Type B pancreatic cell (in vitro differentiated cells): ENCODE results near the gene ADAMTS10. TPM values are rescaled to one million over a fixed set of nuclear protein-coding genes. Genes with fewer than 3 reads are reported as not detected.
"Not testable (repeated sequence)": the region's sequence is repeated elsewhere in the genome, so short reads cannot be mapped to it uniquely, and the experiment has no call there.

ENCODE experiments used
- DNase-seq: peaks from one replicate; pipeline ENCODE4 v3.0.0; 2021; ENCODE audit warnings: mixed read lengths; ENCODE audit not compliant: unreplicated experiment; ENCODE audit errors: extremely low spot score
- H3K27ac Mint-ChIP-seq: 2 replicates; pipeline ENCODE4 v1.8.0; 2021; ENCODE audit warnings: mild to moderate bottlenecking, mixed read lengths
- H3K27me3 Mint-ChIP-seq: 2 replicates; pipeline ENCODE4 v1.8.0; 2021; ENCODE audit warnings: mixed read lengths
- H3K36me3 Mint-ChIP-seq: 2 replicates; pipeline ENCODE4 v1.8.0; 2021; ENCODE audit warnings: mixed read lengths
- H3K4me1 Mint-ChIP-seq: one replicate; pipeline ENCODE4 v1.8.0; 2021; ENCODE audit warnings: mixed read lengths; ENCODE audit not compliant: unreplicated experiment
- H3K4me3 Mint-ChIP-seq: 2 replicates; pipeline ENCODE4 v1.8.0; 2021; ENCODE audit warnings: mild to moderate bottlenecking, mixed read lengths
- H3K9me3 Mint-ChIP-seq: 2 replicates; pipeline ENCODE4 v1.8.0; 2021; ENCODE audit warnings: mixed read lengths
- total RNA-seq: library from RNA; stranded (reverse); gene quantifications from 2 replicates; pipeline ENCODE4 v1.2.1, GENCODE V29; 2021; ENCODE audit warnings: low replicate concordance
- TF ChIP-seq, protein P1 (sequence below): fragments of 200-600 bp; sonication (generic); conservative IDR thresholded peaks from 2 replicates; pipeline ENCODE4 v1.5.0; 2021; ENCODE audit warnings: antibody characterized with exemption, mild to moderate bottlenecking

Gene ADAMTS10
- total RNA-seq, 1 donor from 2014 or later = 59.2 TPM

DNA sequence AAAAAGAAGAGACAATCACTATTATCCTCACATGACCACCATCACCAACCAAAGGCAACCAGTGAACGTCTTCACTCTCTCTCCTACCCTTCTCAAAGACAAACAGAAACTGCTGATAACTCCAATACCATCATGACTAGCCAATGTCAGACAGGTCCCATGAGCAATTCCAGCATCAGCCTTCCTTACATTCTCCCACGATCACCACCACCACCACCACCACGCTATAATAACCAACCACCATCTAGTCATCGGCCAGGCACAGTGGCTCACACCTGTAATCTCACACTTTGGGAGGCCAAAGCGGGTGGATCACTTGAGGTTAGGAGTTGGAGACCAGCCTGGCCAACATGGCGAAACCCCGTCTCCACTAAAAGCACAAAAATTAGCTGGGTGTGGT is 37.2 kb downstream of the ADAMTS10 start:
- DNase-seq = no peak
- no peak overlapping the region for H3K27ac Mint-ChIP-seq
- H3K9me3 Mint-ChIP-seq = no peaks in the 10 kb centered on the region
- no peaks in the 10 kb centered on the region for H3K36me3 Mint-ChIP-seq
- H3K4me3 Mint-ChIP-seq = no peak overlapping the region
- TF ChIP-seq, protein P1, sequence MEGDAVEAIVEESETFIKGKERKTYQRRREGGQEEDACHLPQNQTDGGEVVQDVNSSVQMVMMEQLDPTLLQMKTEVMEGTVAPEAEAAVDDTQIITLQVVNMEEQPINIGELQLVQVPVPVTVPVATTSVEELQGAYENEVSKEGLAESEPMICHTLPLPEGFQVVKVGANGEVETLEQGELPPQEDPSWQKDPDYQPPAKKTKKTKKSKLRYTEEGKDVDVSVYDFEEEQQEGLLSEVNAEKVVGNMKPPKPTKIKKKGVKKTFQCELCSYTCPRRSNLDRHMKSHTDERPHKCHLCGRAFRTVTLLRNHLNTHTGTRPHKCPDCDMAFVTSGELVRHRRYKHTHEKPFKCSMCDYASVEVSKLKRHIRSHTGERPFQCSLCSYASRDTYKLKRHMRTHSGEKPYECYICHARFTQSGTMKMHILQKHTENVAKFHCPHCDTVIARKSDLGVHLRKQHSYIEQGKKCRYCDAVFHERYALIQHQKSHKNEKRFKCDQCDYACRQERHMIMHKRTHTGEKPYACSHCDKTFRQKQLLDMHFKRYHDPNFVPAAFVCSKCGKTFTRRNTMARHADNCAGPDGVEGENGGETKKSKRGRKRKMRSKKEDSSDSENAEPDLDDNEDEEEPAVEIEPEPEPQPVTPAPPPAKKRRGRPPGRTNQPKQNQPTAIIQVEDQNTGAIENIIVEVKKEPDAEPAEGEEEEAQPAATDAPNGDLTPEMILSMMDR = no peak
- peaks cover 3% of the 10 kb centered on the region for H3K4me1 Mint-ChIP-seq
- peaks cover 16% of the 10 kb centered on the region for H3K27me3 Mint-ChIP-seq

- Mint-ChIP-seq H3K4me3 (no peak overlapping the region), H3K36me3 (no peaks in the 10 kb centered on the region), H3K9me3 (no peaks in the 10 kb centered on the region), H3K27me3 (peaks cover 9% of the 10 kb centered on the region), H3K4me1 (peaks cover 3% of the 10 kb centered on the region), H3K27ac (no peak overlapping the region)
- no peak for DNase-seq
- TF ChIP-seq, protein P1 = no peak
Measured at GRCh38 chr19:8571006-8571411, 39.5 kb downstream of the ADAMTS10 start.

GRCh38 chr19:8569066-8569771 is 41.3 kb downstream of the ADAMTS10 start:
- Mint-ChIP-seq H3K9me3 (no peaks in the 10 kb centered on the region), H3K4me3 (no peak overlapping the region), H3K36me3 (no peaks in the 10 kb centered on the region), H3K4me1 (no peaks in the 10 kb centered on the region), H3K27me3 (peaks cover 8% of the 10 kb centered on the region), H3K27ac (no peak overlapping the region)
- DNase-seq = no peak
- TF ChIP-seq, protein P1 = no peak

- H3K9me3 Mint-ChIP-seq = no peaks in the 10 kb centered on the region
- TF ChIP-seq, protein P1 = no peak
- H3K27me3 Mint-ChIP-seq = no peaks in the 10 kb centered on the region
- H3K27ac Mint-ChIP-seq = no peak overlapping the region
- H3K4me1 Mint-ChIP-seq = no peaks in the 10 kb centered on the region
- no peaks in the 10 kb centered on the region for H3K36me3 Mint-ChIP-seq
- no peak overlapping the region for H3K4me3 Mint-ChIP-seq
- no peak for DNase-seq
Measured at GRCh38 chr19:8567522-8568172, 42.9 kb downstream of the ADAMTS10 start.

- Mint-ChIP-seq H3K36me3 (no peaks in the 10 kb centered on the region), H3K27me3 (no peaks in the 10 kb centered on the region), H3K9me3 (no peaks in the 10 kb centered on the region), H3K4me3 (no peak overlapping the region), H3K27ac (no peak overlapping the region), H3K4me1 (no peaks in the 10 kb centered on the region)
- DNase-seq = no peak
- TF ChIP-seq, protein P1 = no peak
Measured at GRCh38 chr19:8566855-8567254, 43.7 kb downstream of the ADAMTS10 start.

GRCh38 chr19:8564866-8565265 is 45.6 kb downstream of the ADAMTS10 start:
- not testable (repeated sequence) for H3K27me3 Mint-ChIP-seq, DNase-seq, H3K27ac Mint-ChIP-seq, H3K9me3 Mint-ChIP-seq, H3K4me1 Mint-ChIP-seq, H3K4me3 Mint-ChIP-seq, H3K36me3 Mint-ChIP-seq
